GM12878 (cell line): ENCODE data around the gene SLC25A33.

Experiments
- CEBPB ChIP-seq, 2 experiments: fragments of 150-350 bp in 1 of 2; IDR thresholded peaks; 2 replicates each; pipeline ENCODE4 v1.6.1; 2012 to 2014; ENCODE audit warnings: low read depth in 2 of 2, low read length in 2 of 2, borderline replicate concordance in 1 of 2, inconsistent platforms in 1 of 2
- CTCF ChIP-seq, 3 experiments: IDR thresholded peaks in 2 of 3; conservative IDR thresholded peaks in 1 of 3; 2 replicates each; pipeline ENCODE4 v1.5.1; 2011; ENCODE audit warnings: low read depth in 3 of 3, low read length in 3 of 3, mild to moderate bottlenecking in 3 of 3, control low read depth in 2 of 3, moderate library complexity in 2 of 3, inconsistent platforms in 1 of 3, mixed read lengths in 1 of 3; ENCODE audit not compliant: control insufficient read depth in 2 of 3, insufficient read depth in 1 of 3; ENCODE audit errors: extremely low read depth in 1 of 3
- EZH2 ChIP-seq: IDR thresholded peaks from 2 replicates; pipeline ENCODE4 v1.6.1; 2012; ENCODE audit warnings: low read depth, mild to moderate bottlenecking, control low read depth, inconsistent platforms, low read length, borderline replicate concordance; ENCODE audit not compliant: control insufficient read depth
- SIN3A ChIP-seq: IDR thresholded peaks from 2 replicates; pipeline ENCODE4 v1.6.1; 2012; ENCODE audit warnings: low read depth, low read length, improper control_type of control experiment

GRCh38 chr1:9594471-9595155 lies 55.3 kb downstream of the SLC25A33 start:
- no peak for TF ChIP-seq SIN3A
- TF ChIP-seq CEBPB (IDR thresholded peaks at IDR 0.05; ENCODE audit: borderline replicate concordance in 1 of 2, low read depth in 2 of 2, low read length in 2 of 2): no peak
- no peak for TF ChIP-seq EZH2
- TF ChIP-seq CTCF (IDR thresholded peaks at IDR 0.05 in 2 of 3, conservative IDR thresholded peaks at IDR 0.05 in 1 of 3; ENCODE audit: control insufficient read depth in 2 of 3, extremely low read depth in 1 of 3, insufficient read depth in 1 of 3, low read depth in 3 of 3, low read length in 3 of 3): no peak
